ENCODE results near the gene C12orf60. TPM values are rescaled to one million over a fixed set of nuclear protein-coding genes. Genes with fewer than 3 reads are reported as not detected.

C12orf60 gene
- total RNA-seq, 1 experiment from 2014 or later, result 1.9 TPM

DNA sequence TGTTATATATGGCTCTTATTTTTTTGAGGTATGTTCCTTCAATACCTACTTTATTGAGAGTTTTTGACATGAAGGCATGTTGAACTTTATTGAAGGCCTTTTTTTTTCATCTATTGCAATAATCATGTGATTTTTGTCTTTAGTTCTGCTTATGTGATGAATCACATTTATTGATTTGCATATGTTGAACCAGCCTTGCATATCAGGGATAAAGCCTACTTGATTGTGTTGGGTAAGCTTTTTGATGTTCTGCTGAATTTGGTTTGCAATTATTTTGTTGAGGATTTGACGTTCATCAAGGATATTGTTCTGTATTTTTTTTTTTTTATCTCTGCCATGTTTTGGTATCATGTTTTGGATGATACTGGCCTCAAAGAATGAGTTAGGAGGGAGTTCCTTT lies 55.0 kb downstream of the C12orf60 start:
- no TSS peak for BruUV-seq (replicated peaks)
- CTCF ChIA-PET, result no interaction called here
- intact Hi-C loops (cut with micrococcal nuclease; ENCODE audit: unreplicated experiment), result no loop called here

DNA sequence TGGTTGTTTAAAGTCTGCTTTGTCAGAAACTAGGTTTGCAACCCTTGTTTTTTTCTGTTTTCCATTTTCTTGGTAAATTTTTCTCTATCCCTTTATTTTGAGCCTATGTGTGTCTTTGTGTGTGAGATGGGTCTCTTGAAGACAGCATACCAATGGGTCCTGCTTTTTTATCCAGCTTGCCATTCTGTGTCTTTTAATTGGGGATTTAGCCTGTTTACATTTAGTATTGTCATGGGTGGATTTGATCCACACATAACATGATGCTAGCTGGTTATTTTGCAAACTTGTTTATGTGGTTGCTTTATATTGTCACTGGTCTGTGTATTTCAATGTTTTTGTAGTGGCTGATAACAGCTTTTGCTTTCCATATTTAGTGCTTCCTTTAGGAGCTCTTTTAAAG lies 57.0 kb downstream of the C12orf60 start:
- POLR2A ChIA-PET (ENCODE audit: low non-redundant PET), result no interaction called here

More for the DNA sequence above, 55.0 kb downstream of the C12orf60 start:
- Histone ChIP-seq H3K36me3 (ENCODE audit: insufficient read depth, low read length, poor library complexity, severe bottlenecking) (no peaks in the 10 kb centered on the region), H3K4me3 (ENCODE audit: low read depth, low read length, poor library complexity, severe bottlenecking) (no peak overlapping the region), H3K9me3 (ENCODE audit: low read depth, low read length, poor library complexity, severe bottlenecking) (peaks cover 3% of the 10 kb centered on the region), H3K27me3 (replicated peaks; ENCODE audit: insufficient read depth, low read depth, low read length, poor library complexity) (no peaks in the 10 kb centered on the region), H3K4me1 (ENCODE audit: insufficient read depth, low read length, poor library complexity, severe bottlenecking) (no peaks in the 10 kb centered on the region), H3K27ac (ENCODE audit: low read depth, low read length, poor library complexity, severe bottlenecking) (no peak overlapping the region)
- no peak for DNase-seq (ENCODE audit: low spot score)
- no peak for TF ChIP-seq EZH2 (IDR thresholded peaks at IDR 0.05; ENCODE audit: borderline replicate concordance, low read depth, low read length, poor library complexity, severe bottlenecking)
- TF ChIP-seq, protein P1, sequence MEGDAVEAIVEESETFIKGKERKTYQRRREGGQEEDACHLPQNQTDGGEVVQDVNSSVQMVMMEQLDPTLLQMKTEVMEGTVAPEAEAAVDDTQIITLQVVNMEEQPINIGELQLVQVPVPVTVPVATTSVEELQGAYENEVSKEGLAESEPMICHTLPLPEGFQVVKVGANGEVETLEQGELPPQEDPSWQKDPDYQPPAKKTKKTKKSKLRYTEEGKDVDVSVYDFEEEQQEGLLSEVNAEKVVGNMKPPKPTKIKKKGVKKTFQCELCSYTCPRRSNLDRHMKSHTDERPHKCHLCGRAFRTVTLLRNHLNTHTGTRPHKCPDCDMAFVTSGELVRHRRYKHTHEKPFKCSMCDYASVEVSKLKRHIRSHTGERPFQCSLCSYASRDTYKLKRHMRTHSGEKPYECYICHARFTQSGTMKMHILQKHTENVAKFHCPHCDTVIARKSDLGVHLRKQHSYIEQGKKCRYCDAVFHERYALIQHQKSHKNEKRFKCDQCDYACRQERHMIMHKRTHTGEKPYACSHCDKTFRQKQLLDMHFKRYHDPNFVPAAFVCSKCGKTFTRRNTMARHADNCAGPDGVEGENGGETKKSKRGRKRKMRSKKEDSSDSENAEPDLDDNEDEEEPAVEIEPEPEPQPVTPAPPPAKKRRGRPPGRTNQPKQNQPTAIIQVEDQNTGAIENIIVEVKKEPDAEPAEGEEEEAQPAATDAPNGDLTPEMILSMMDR (conservative IDR thresholded peaks at IDR 0.05; ENCODE audit: low read depth, low read length), result no peak
- POLR2A ChIA-PET (ENCODE audit: low non-redundant PET), result no interaction called here

DNA sequence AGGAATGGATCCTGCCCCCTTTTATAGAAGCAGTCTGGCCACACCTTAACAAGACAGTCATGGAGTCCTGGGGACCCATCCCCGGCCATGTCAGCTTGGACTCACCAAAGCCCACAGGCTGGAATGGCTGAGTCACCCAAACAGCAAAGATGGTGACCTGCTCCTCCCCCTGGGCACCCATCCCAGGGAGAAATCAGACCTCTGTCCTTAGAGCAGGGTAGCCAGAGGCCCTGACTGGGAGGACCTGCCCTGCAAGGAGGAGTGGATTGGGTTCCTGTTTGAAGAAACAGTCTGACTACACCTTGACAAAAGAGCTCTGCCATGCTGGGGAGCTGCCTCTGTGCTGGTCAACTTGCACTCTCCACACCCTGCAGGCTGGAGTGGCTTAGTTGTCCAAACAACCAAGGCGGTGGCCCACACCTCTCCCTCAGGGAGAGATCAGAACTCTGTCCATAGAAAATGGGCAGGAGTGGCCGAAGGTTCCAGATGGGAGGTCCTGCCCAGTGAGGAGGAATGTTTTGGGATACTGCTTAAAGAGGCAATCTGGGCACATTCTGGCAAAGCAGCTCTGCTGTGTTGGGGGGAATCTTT lies 65.5 kb downstream of the C12orf60 start:
- H3K27ac ChIP-seq (ENCODE audit: low read depth, low read length, poor library complexity, severe bottlenecking), result no peak overlapping the region
- H3K4me1 ChIP-seq (ENCODE audit: insufficient read depth, low read length, poor library complexity, severe bottlenecking), result no peaks in the 10 kb centered on the region
- ChIA-PET CTCF (no interaction called here), POLR2A (ENCODE audit: low non-redundant PET) (no interaction called here)
- BruUV-seq (replicated peaks), result no TSS peak
- H3K27me3 ChIP-seq (replicated peaks; ENCODE audit: insufficient read depth, low read depth, low read length, poor library complexity), result no peaks in the 10 kb centered on the region
- no peak for DNase-seq (ENCODE audit: low spot score)
- intact Hi-C loops (cut with micrococcal nuclease; ENCODE audit: unreplicated experiment), result no loop called here
- no peaks in the 10 kb centered on the region for H3K9me3 ChIP-seq (ENCODE audit: low read depth, low read length, poor library complexity, severe bottlenecking)
- H3K4me3 ChIP-seq (ENCODE audit: low read depth, low read length, poor library complexity, severe bottlenecking), result no peak overlapping the region
- H3K36me3 ChIP-seq (ENCODE audit: insufficient read depth, low read length, poor library complexity, severe bottlenecking), result no peaks in the 10 kb centered on the region
- TF ChIP-seq EZH2 (IDR thresholded peaks at IDR 0.05; ENCODE audit: borderline replicate concordance, low read depth, low read length, poor library complexity, severe bottlenecking), result no peak
- TF ChIP-seq, protein P1 (conservative IDR thresholded peaks at IDR 0.05; ENCODE audit: low read depth, low read length), result no peak

More for the DNA sequence above, 57.0 kb downstream of the C12orf60 start:
- Histone ChIP-seq H3K27me3 (replicated peaks; ENCODE audit: insufficient read depth, low read depth, low read length, poor library complexity) (no peaks in the 10 kb centered on the region), H3K4me1 (ENCODE audit: insufficient read depth, low read length, poor library complexity, severe bottlenecking) (no peaks in the 10 kb centered on the region), H3K36me3 (ENCODE audit: insufficient read depth, low read length, poor library complexity, severe bottlenecking) (no peaks in the 10 kb centered on the region), H3K9me3 (ENCODE audit: low read depth, low read length, poor library complexity, severe bottlenecking) (peaks cover 3% of the 10 kb centered on the region), H3K27ac (ENCODE audit: low read depth, low read length, poor library complexity, severe bottlenecking) (no peak overlapping the region), H3K4me3 (ENCODE audit: low read depth, low read length, poor library complexity, severe bottlenecking) (no peak overlapping the region)
- CTCF ChIA-PET, result no interaction called here
- intact Hi-C loops (cut with micrococcal nuclease; ENCODE audit: unreplicated experiment), result no loop called here
- no peak for DNase-seq (ENCODE audit: low spot score)
- BruUV-seq (replicated peaks), result no TSS peak
- no peak for TF ChIP-seq EZH2 (IDR thresholded peaks at IDR 0.05; ENCODE audit: borderline replicate concordance, low read depth, low read length, poor library complexity, severe bottlenecking)
- TF ChIP-seq, protein P1 (conservative IDR thresholded peaks at IDR 0.05; ENCODE audit: low read depth, low read length), result no peak

Measured in A673 (cell line).